HG03095 (cell line): ENCODE data around the gene CLNK.

Source experiments
- ATAC-seq: cut with Tn5 transposase; IDR thresholded peaks from one replicate; pipeline ENCODE4 v1.9.1; 2021; ENCODE audit warnings: moderate library complexity; ENCODE audit not compliant: unreplicated experiment

The CLNK gene

DNA sequence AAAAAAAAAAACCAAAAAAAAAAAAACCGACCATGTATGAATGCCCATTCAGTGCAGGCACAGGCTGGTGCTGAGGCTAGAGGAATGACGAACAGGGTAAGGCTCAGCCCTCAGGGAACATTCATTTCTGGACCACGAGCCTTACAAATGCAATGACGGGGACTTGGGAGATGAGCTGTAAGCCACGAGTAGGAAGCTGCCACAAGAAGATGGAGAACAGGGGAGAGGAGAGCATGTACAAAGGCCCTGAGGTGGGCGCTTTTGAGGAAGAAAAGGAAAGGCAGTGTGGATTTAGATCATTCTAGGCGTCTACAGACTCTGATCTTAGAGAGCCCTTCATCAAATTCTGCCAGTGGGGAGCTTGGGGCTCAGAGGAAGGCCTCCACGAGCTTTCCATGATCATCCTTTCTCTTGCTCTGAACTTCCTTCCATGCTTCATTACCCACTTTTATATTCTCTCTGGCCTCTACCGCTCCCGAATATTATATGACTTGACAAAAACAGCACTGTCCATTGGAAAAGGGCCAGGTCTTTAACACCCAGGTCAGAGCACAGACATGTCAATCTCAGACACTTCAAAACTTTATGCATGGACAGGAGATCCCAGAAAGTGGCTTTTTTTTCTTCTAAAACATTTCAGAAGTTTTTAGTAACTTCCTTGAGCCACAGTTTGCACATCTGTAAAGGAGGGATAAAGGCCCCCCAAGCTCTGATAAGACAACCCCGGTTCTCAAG, 224.1 kb downstream of the CLNK start:
- no peak for ATAC-seq

DNA sequence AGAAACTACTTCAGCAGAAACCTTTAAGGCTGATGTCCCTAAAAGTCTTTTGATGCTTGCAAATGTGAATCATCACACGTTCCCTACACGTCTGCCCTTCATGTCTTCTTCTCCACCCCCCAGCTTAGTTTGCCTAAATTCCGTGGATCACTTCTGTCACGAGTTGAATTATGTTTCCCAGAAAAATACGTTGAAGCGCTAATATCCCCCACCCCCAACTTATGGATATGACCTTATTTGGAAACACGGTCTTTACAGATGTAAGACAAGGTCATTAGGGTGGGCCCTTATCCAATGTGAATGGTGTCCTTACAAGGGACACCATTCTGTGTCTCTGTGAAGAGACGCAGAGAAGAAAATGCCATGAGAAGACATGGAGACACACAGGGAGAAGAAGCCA, 225.3 kb downstream of the CLNK start:
- no peak for ATAC-seq

DNA sequence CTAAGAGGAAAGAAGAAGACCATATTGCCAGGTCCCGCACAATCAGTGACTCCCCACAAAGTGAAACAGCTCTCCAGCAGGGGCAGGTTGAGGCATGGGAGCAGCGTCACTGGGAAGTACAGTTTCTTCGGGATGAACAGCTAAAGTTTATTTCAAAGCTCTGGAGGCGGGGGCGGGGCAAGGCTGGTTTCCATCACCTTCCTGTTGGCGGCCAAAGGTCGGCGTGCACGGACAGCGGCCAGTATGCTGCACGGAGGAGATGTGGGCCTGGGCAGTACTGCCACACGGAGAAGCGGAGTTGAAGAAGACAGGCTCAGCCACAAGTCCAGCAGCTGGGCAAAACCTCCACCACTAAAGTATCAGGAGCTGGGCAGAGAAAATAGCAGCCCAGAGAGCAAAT, 226.4 kb downstream of the CLNK start:
- no peak for ATAC-seq

DNA sequence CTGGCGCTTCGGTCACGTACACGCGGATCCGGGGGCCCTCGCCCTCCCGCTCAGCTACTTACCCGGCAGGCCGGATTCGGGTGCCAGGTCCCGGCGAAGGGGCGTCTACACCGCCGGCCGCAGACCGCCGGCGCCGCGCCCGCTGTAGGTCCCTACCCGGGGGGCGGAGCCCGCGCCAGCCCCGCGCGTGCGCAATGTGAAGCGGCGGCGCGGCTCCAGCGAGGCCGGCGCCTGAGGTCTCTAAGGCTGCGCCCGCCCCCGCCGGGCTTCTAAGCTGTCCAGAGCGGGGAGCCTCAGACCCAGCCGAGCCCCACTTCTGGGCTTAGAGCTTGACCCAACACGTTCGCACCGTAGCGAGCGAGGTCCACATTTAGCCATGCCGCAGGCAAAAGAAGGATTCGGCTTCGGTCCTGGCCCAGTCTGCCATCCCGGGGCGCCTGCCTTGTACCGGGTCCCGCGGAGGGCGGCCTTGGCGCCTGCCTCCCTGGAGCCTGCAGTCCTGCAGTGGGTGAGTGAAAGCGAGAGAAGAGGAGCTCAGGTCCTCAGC, 227.2 kb downstream of the CLNK start, which contains the start of gene ZNF518B:
Gene ZNF518B (minus strand): TSS at position 172 of the 547 bp plus-strand sequence. CDS start 11,098 bp downstream, outside the sequence.
- peak; percentile 64 for ATAC-seq

DNA sequence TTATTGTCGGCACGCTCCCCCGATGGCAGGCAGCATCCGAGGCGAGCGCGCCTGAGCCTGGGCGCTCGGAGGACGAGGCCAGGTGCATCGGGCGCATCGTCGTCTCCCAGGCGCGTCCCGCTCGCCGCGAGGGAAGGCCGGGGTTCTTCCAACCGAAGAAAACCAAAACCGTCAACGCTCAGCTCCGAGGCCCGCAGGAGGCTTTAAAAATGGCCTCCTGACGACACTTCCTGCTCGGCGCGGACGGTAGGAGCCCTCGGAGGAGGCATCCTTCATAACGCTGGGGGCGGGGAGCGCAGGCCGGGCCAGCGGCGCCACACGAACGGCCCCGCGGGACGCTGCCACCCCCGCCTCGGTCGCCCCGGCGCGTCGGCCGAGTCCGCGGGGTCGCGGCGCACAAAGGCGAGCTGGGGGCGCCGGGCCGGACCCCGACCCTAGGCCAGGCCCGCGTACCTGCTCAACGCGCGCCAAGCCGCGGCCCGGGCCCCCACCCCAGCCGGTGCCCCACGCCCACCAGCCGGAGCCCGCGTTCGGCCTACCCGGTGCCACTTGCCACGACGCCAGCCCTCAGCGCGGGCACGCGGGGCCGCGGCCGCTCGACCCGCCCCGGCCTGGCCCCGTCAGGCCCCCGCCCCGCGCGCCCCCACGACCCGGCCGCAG, 227.8 kb downstream of the CLNK start:
- ATAC-seq, result peak; percentile 70

DNA sequence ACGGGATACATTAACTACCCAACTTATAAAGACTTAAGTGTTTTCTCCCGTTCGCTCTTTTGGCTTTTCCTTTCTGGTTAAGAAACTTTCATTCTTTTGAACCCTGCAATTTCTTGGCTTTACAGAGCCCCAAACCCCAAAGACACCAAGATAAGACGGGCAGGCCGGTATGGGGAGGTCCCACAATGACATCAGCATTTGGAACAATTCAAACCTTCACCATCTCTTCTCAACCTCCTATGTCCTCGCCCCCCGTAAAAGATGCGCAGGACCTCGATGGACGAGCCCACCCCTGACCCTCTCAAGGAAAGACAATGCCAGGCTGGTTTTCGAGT, 228.3 kb downstream of the CLNK start:
- no peak for ATAC-seq

DNA sequence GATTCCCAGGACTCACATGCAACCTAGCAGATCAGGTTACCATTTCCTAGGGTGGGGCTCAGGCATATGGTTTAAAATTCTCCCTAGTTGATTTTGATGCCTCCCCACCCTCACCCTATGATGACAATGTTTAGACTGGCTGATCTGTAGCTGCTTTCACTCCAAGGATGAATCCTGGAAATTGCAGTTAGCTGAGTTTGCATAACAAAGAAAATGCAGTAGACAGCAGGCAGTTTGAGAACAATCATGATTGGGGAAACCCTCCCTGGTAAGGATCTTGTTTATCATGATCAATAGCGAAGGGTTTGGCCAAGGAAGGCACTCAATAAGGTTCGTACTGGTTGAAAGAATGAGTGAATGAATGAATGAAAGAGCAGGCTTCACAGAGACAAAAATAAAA, 229.4 kb downstream of the CLNK start:
- no peak for ATAC-seq

DNA sequence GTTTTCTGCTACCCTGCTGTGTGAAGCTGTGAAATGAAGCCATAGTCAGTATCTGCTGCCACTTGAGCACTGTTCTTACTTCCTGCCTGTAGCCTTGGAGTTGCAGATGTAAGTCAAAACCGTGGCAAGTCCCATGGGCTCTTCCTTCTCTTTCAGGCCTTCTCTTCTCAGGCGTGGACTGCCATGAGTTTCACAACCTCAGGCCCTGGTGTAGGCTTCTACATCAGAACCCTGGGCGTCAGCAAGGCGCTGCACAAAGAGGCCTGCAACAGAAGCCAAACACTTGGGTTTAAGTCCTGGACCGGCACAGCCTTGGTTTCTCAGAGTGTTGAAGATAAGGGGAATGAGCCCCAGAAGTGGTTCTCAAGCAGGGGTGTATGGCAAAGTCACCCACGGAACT, 229.8 kb downstream of the CLNK start:
- ATAC-seq, result no peak

DNA sequence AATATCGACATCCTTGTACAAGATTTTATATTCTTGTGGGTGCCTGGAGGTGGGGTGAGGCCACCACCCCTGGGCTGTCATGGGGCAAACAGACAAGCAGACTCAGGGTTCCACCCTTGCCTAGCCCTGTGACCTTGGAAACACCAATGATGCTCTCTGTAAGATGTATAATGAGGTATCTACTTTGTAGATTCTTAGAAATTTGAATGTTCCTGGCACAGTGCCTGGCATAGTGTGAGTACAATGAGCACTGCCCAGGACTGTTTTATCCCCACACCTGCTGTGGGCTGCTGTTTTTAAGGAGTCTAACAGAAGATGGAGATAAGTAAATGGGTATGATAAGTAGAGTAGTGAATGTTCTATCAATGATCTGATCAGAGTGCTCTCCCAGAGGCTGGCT, 230.4 kb downstream of the CLNK start:
- ATAC-seq, result no peak

DNA sequence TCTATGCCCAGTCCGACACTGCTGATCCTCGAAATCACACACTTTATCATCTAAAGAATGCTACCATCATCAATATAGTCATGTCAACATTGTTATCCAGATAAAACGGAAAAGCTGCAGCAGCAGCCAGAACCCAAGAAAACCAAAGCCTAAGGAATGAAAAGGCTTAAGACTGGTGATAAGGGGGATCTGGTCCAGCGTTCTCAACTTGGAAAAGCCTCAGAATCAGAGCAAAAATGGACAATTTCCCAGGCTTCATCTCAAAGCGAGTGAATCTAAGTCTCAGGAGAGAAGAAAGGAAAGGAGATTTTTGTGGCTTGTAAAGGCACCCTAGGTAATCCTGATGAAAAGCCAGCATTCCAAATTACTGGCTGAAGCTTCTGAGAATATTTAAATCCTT, 235.6 kb downstream of the CLNK start:
- no peak for ATAC-seq

DNA sequence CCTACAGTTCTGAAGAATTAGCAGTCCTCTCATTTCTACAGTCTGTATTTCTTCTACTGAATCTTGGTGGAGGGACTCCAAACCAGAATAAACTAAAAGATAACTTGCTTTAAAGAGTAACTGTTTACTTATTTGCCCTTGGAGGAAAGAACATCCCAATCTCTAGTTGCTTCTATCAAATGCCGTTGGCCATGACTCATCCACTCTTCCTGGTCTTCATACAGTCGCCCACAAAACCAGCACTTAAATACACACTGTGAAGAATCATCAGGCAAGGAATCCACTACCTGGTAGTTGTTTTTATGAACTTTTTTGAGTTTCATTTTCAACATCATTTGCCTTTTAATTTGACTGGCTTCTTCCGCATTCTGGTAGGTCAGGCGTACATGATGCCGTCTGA, 241.6 kb downstream of the CLNK start:
- ATAC-seq, result no peak

DNA sequence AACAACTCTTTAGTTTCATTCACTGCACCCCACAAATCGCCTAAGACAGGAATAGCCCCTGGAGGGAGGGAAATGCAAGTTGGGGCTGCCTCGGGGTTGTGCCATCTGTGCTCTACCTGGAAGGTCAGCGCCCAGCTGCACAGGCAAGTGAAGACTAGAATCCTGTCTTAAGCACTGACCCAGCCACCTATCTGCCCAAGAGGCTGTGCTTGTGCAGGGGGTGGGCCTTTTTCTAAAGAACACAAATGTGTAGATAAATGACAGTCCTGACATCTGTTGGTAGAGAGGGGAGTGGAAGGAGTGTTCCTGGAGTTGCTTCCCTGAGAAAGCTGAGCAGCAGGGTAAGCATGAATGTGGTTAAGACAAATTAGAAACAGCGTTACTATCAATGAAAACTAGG, 243.1 kb downstream of the CLNK start:
- ATAC-seq, result no peak

DNA sequence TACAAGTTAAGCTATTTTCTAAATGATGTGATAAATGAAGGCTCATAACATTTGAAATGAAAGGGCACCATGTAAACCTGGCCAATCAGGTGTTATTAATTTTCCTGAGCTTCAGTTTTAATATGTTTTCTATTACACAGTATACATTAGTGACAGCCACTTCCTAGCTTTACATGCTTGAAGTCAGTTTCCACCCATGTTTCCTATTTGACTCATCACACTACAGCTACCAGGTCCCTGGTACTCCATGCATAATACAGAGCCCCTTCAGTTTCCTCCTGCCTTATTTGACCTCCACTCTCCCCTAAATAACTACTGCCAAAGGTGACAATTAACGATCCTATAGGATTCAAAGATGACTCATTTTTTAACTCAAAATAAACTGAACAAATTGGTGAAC, 245.6 kb downstream of the CLNK start:
- no peak for ATAC-seq

DNA sequence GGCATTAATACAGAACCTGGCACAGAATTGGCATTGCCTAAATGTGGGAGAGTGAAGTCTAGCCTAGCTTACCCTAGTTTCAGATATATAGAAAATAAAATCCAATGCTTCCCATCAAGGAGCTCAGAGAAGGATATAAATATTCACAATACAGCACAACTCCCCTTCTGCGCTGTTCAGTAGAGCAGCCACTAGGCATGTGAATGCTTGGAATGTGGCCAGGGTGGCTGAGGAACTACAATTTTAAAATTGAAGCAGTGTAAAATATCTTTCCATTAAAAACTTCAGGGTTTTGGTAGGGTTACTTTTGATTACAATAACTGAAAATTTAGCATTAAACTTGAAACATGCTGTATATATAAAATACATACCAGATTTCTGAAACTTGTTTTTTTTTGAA, 246.8 kb downstream of the CLNK start:
- no peak for ATAC-seq
